HCT116 (cell line): ENCODE results near the gene CCDC92B. TPM values are rescaled to one million over a fixed set of nuclear protein-coding genes. Genes with fewer than 3 reads are reported as not detected.
"Not testable (repeated sequence)": the region's sequence is repeated elsewhere in the genome, so short reads cannot be mapped to it uniquely, and the experiment has no call there.

ENCODE experiments used
- ATAC-seq: fragments of 200-7000 bp; cut with Tn5 transposase; 2 replicates; pipeline ENCODE4 v1.9.1; 2020; ENCODE audit warnings: mild to moderate bottlenecking, moderate library complexity
- BruUV-seq: library from RNA; stranded (reverse); fragments of 400-500 nt; replicated peaks from 2 replicates; lab custom pipeline; 2021; lab: Mats Ljungman, UMichigan
- CTCF ChIA-PET: fragments of 300-600 bp; sonication (Branson Sonifier 250); formaldehyde crosslinking; loops from one replicate; lab custom pipeline; 2021; ENCODE audit warnings: antibody characterized with exemption; lab: Charles Lee
- POLR2A ChIA-PET: fragments of 300-600, 350-600 bp; sonication (Branson Sonifier 250); formaldehyde crosslinking; loops from one replicate; lab custom pipeline; 2021; ENCODE audit warnings: antibody characterized with exemption; lab: Charles Lee
- RAD21 ChIA-PET, 2 experiments: fragments of 300-600 bp; sonication (Branson Sonifier 250); formaldehyde crosslinking; loops; one replicate each; lab custom pipeline; 2023; ENCODE audit warnings: low total read pairs in 2 of 2; ENCODE audit not compliant: uncharacterized antibody in 2 of 2, unreplicated experiment in 2 of 2, low non-redundant PET in 1 of 2; lab: Charles Lee
- DNase-seq: peaks from one replicate; pipeline ENCODE4 v3.0.0-alpha.2; 2010; ENCODE audit warnings: low read depth, low spot score
- H2AFZ ChIP-seq: fragments of 200-600 bp; shearing (Covaris generic), sonication (generic); 2 replicates; pipeline ENCODE4 v1.6.1; 2017; ENCODE audit warnings: low read depth, mixed run types, mixed read lengths, antibody characterized with exemption, low read length; ENCODE audit not compliant: poor library complexity, severe bottlenecking
- H3K27ac ChIP-seq: 2 replicates; pipeline ENCODE4 v1.5.1; 2012; ENCODE audit warnings: low read depth, low read length
- H3K27me3 ChIP-seq: fragments of 200-600 bp; sonication (generic); 2 replicates; pipeline ENCODE4 v1.6.1; 2016; ENCODE audit warnings: mixed run types, low read length, mixed read lengths; ENCODE audit not compliant: insufficient read depth
- H3K36me3 ChIP-seq, 2 experiments: fragments of 200-500 bp in 1 of 2; fragments of 200-600 bp in 1 of 2; sonication (Bioruptor generic) in 1 of 2; sonication (generic) in 1 of 2; 2 replicates each; pipeline versions ENCODE4 v1.5.1 to v1.6.1; 2014 to 2016; ENCODE audit warnings: low read length in 2 of 2, inconsistent platforms in 1 of 2, mixed read lengths in 1 of 2, mixed run types in 1 of 2; ENCODE audit not compliant: insufficient read depth in 2 of 2, control insufficient read depth in 1 of 2
- H3K4me1 ChIP-seq, 2 experiments: fragments of 200-600 bp in 1 of 2; sonication (generic) in 1 of 2; 2 replicates each; pipeline versions ENCODE4 v1.5.1 to v1.6.1; 2012 to 2017; ENCODE audit warnings: low read length in 2 of 2, inconsistent platforms in 1 of 2, mild to moderate bottlenecking in 1 of 2, mixed read lengths in 1 of 2, mixed run types in 1 of 2, moderate library complexity in 1 of 2; ENCODE audit not compliant: insufficient read depth in 2 of 2, control insufficient read depth in 1 of 2
- H3K4me2 ChIP-seq: fragments of 200-600 bp; sonication (generic); 2 replicates; pipeline ENCODE4 v1.6.1; 2017; ENCODE audit warnings: mixed run types, low read length, mixed read lengths
- H3K4me3 ChIP-seq, 2 experiments: fragments of 200-600 bp in 1 of 2; sonication (generic) in 1 of 2; replicated peaks in 1 of 2; 2 replicates each; pipeline ENCODE4 v1.5.1; 2011 to 2016; ENCODE audit warnings: low read length in 2 of 2, control low read depth in 1 of 2, low read depth in 1 of 2, mild to moderate bottlenecking in 1 of 2, mixed read lengths in 1 of 2, mixed run types in 1 of 2
- H3K79me2 ChIP-seq: fragments of 200-600 bp; sonication (generic); 2 replicates; pipeline ENCODE4 v1.6.1; 2017; ENCODE audit warnings: mild to moderate bottlenecking, mixed run types, low read length, moderate library complexity, mixed read lengths; ENCODE audit not compliant: insufficient read depth
- H3K9ac ChIP-seq: fragments of 200-600 bp; sonication (generic); 2 replicates; pipeline ENCODE4 v1.6.1; 2016; ENCODE audit warnings: low read length, mixed read lengths
- H3K9me2 ChIP-seq: fragments of 200-600 bp; sonication (generic), shearing (Covaris generic); 2 replicates; pipeline ENCODE4 v1.6.1; 2017; ENCODE audit warnings: mixed run types, mild to moderate bottlenecking, moderate library complexity; ENCODE audit not compliant: insufficient read depth
- H3K9me3 ChIP-seq, 2 experiments: fragments of 200-500 bp in 1 of 2; fragments of 200-600 bp in 1 of 2; sonication (Bioruptor generic) in 1 of 2; sonication (generic) in 1 of 2; 2 replicates each; pipeline ENCODE4 v1.6.1; 2014 to 2017; ENCODE audit warnings: low read length in 2 of 2, mixed read lengths in 2 of 2, inconsistent platforms in 1 of 2, low read depth in 1 of 2, mild to moderate bottlenecking in 1 of 2, mixed run types in 1 of 2, moderate library complexity in 1 of 2; ENCODE audit not compliant: control insufficient read depth in 1 of 2, insufficient read depth in 1 of 2
- H4K20me1 ChIP-seq: fragments of 200-600 bp; sonication (generic), shearing (Covaris generic); 2 replicates; pipeline ENCODE4 v1.6.1; 2017; ENCODE audit warnings: mixed run types, mild to moderate bottlenecking, moderate library complexity; ENCODE audit not compliant: insufficient read depth
- CTCF ChIP-seq, 3 experiments: fragments of 200-600 bp in 1 of 3; sonication (generic) in 1 of 3; IDR thresholded peaks in 2 of 3; conservative IDR thresholded peaks in 1 of 3; 2 replicates each; pipeline ENCODE4 v1.5.1; 2012 to 2017; ENCODE audit warnings: low read depth in 2 of 3, low read length in 2 of 3, antibody characterized with exemption in 1 of 3, borderline replicate concordance in 1 of 3, control low read depth in 1 of 3, mild to moderate bottlenecking in 1 of 3, mixed read lengths in 1 of 3, mixed run types in 1 of 3, moderate library complexity in 1 of 3; ENCODE audit not compliant: insufficient read depth in 1 of 3
- FOSL1 ChIP-seq: IDR thresholded peaks from 2 replicates; pipeline ENCODE4 v1.6.1; 2012; ENCODE audit warnings: low read depth
- JUND ChIP-seq: IDR thresholded peaks from 2 replicates; pipeline ENCODE4 v1.6.1; 2012
- POLR2A ChIP-seq: IDR thresholded peaks from 2 replicates; pipeline ENCODE4 v1.7.0; 2011; ENCODE audit warnings: borderline replicate concordance; ENCODE audit not compliant: insufficient read depth, insufficient read length; ENCODE audit errors: extremely low read depth
- POLR2AphosphoS5 ChIP-seq: IDR thresholded peaks from 2 replicates; pipeline ENCODE4 v1.6.1; 2011; ENCODE audit warnings: mild to moderate bottlenecking, low read depth, low read length, moderate library complexity
- RAD21 ChIP-seq: IDR thresholded peaks from 2 replicates; pipeline ENCODE4 v1.6.1; 2012; ENCODE audit warnings: low read depth, mild to moderate bottlenecking
- TCF7L2 ChIP-seq: IDR thresholded peaks from 2 replicates; pipeline ENCODE4 v1.7.0; 2011; ENCODE audit warnings: borderline replicate concordance, inconsistent platforms; ENCODE audit not compliant: insufficient read depth, insufficient read length; ENCODE audit errors: extremely low read depth
- YY1 ChIP-seq: IDR thresholded peaks from 2 replicates; pipeline ENCODE4 v1.6.1; 2011; ENCODE audit warnings: low read length, low read depth, moderate library complexity, mild to moderate bottlenecking; ENCODE audit not compliant: insufficient replicate concordance; ENCODE audit errors: extremely low read depth
- ZFX ChIP-seq: fragments of 450-650 bp; IDR thresholded peaks from 2 replicates; pipeline ENCODE4 v1.6.1; 2017
- intact Hi-C: fragments of 100-400 bp; cut with micrococcal nuclease; formaldehyde crosslinking; loops from 2 replicates; pipeline ENCODE4 v1.10.0; 2022
- total RNA-seq: library from RNA; stranded (reverse); gene quantifications from one replicate; pipeline ENCODE4 v1.2.1, GENCODE V29; 2021; ENCODE audit not compliant: unreplicated experiment

CCDC92B gene
- total RNA-seq, 1 experiment from 2014 or later: 0.17 TPM

- ATAC-seq, BruUV-seq: not testable (repeated sequence)
Measured at GRCh38 chr17:2699216-2699805, 50.1 kb downstream of the CCDC92B start.

GRCh38 chr17:2697611-2698162, 51.8 kb downstream of the CCDC92B start:
- H3K27ac ChIP-seq: no peak overlapping the region
- H3K9me2 ChIP-seq: no peaks in the 10 kb centered on the region
- peaks cover 20 to 48% of the 10 kb centered on the region in 2 experiments for H3K36me3 ChIP-seq
- POLR2A ChIA-PET: no interaction called here
- DNase-seq (no peak), ATAC-seq (no peak)
- no peak overlapping the region for H3K4me3 ChIP-seq
- RAD21 ChIA-PET: no interaction called here
- no peak overlapping the region for H3K4me2 ChIP-seq
- intact Hi-C loops: no loop called here
- no peak for TF ChIP-seq RAD21
- no peak for TF ChIP-seq ZFX
- TF ChIP-seq JUND: no peak
- no peak for TF ChIP-seq TCF7L2
- no peak for TF ChIP-seq POLR2AphosphoS5
- TF ChIP-seq CTCF (IDR thresholded peaks at IDR 0.05 in 2 of 3, conservative IDR thresholded peaks at IDR 0.05 in 1 of 3; ENCODE audit: borderline replicate concordance in 1 of 3, insufficient read depth in 1 of 3, low read depth in 2 of 3, low read length in 2 of 3): no peak
- TF ChIP-seq FOSL1: no peak
- no peak for TF ChIP-seq POLR2A
- no peak for TF ChIP-seq YY1
- peaks cover 3% of the 10 kb centered on the region; the same call in 1 of the 2 replicates for H3K79me2 ChIP-seq
- H3K27me3 ChIP-seq: no peaks in the 10 kb centered on the region
- H3K9ac ChIP-seq: no peak overlapping the region
- CTCF ChIA-PET: no interaction called here
- H3K4me1 ChIP-seq: no peaks in the 10 kb centered on the region
- no peak overlapping the region for H2AFZ ChIP-seq
- no TSS peak for BruUV-seq
- no peaks in the 10 kb centered on the region for H3K9me3 ChIP-seq
- no peaks in the 10 kb centered on the region for H4K20me1 ChIP-seq

More at GRCh38 chr17:2699216-2699805, 50.1 kb downstream of the CCDC92B start:
- H3K9me2 ChIP-seq, H3K4me3 ChIP-seq, H3K4me2 ChIP-seq, H4K20me1 ChIP-seq, H3K27me3 ChIP-seq, H3K9ac ChIP-seq, H3K27ac ChIP-seq, CTCF ChIA-PET, intact Hi-C loops, DNase-seq, RAD21 ChIA-PET, H2AFZ ChIP-seq, H3K9me3 ChIP-seq, H3K4me1 ChIP-seq, POLR2A ChIA-PET: not testable (repeated sequence)
- Histone ChIP-seq H3K36me3 (peaks cover 24 to 51% of the 10 kb centered on the region in 2 experiments), H3K79me2 (peaks cover 14% of the 10 kb centered on the region; the same call in 1 of the 2 replicates)
